B cell (primary cell): ENCODE measurements around the gene GBE1.

Source experiments
- CTCF ChIP-seq: fragments of 200-600 bp; IDR thresholded peaks from one replicate; pipeline ENCODE4 v1.8.0; 2022; ENCODE audit warnings: antibody characterized with exemption, mild to moderate bottlenecking
- EZH2 ChIP-seq: IDR thresholded peaks from 2 replicates; pipeline ENCODE4 v1.6.1; 2012; ENCODE audit warnings: borderline replicate concordance, low read depth, mild to moderate bottlenecking, moderate library complexity, low read length; ENCODE audit not compliant: insufficient read depth, poor library complexity, severe bottlenecking

- TF ChIP-seq EZH2 (no peak), CTCF (peak; percentile 65)
These were observed at the start of gene GBE1 for GRCh38 chr3:81760924-81761903.
